Lower leg skin (tissue), 4 donors: ENCODE data around the gene P2RX5. TPM values are rescaled to one million over a fixed set of nuclear protein-coding genes. Genes with fewer than 3 reads are reported as not detected.

Source experiments
- DNase-seq, 2 donors: peaks; one replicate each; pipeline ENCODE4 v3.0.0-alpha.2; 2019; ENCODE audit warnings: low spot score in 2 of 2
- H3K4me3 ChIP-seq: fragments of 200-600 bp; sonication (generic); 2 replicates; pipeline ENCODE4 v1.5.1; 2017; ENCODE audit warnings: mild to moderate bottlenecking, low read depth; ENCODE audit not compliant: poor library complexity, severe bottlenecking
- POLR2A ChIP-seq, 2 donors: fragments of 450-650 bp; IDR thresholded peaks; one replicate each; pipeline ENCODE4 v1.6.1; 2016 to 2017; ENCODE audit warnings: antibody characterized with exemption in 2 of 2, mild to moderate bottlenecking in 1 of 2, moderate library complexity in 1 of 2
- WGBS, 2 donors: methylation state at CpG; one replicate each; pipeline ENCODE4 v1.1.5; 2018; 5-methylcytosine and 5-hydroxymethylcytosine counted together
- intact Hi-C: fragments of 100-400 bp; cut with DNase I; formaldehyde crosslinking; loops from one replicate; pipeline ENCODE4 v1.15.0; 2023; ENCODE audit warnings: low total_unique reads
- total RNA-seq, 4 donors: library from RNA; depleted of rRNA; stranded (reverse); fragments of >200 nt; gene quantifications; one replicate each; pipeline ENCODE4 v1.1.0, GENCODE V29; 2016
- TF ChIP-seq, protein P1 (sequence below), 3 donors: fragments of 450-650 bp; IDR thresholded peaks; one replicate each; pipeline ENCODE4 v1.5.1; 2016; ENCODE audit warnings: antibody characterized with exemption in 3 of 3, mild to moderate bottlenecking in 3 of 3, moderate library complexity in 2 of 3

P2RX5 gene
- total RNA-seq, 4 donors from 2014 or later, result 0.89 TPM; not detected in 3

DNA sequence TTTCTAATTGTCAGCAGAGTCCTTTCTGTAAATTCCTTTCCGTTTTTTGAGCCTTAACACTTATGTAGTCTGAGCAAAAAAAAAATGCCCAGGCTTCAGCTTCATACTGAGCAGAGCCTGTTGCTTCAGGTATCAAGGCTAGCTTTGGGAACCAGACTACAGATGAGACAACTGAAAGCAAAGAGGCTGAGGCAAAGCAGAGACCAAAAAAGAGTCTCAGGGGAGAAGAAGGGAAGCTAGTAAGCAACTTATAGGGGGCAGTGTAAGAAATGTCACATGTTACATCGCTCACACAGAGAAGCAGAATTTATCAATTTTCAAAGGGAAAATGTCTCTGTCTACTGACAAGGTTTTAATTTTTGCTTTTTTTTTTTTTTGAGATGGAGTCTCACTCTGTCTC, 31.1 kb upstream of the P2RX5 start:
- no peak overlapping the region for H3K4me3 ChIP-seq
- no peak for DNase-seq
- WGBS, 2 donors, result 56 to 92% methylated on average over 2 of the region's 2 CpGs
- TF ChIP-seq POLR2A (IDR thresholded peaks at IDR 0.05), result no peak
- intact Hi-C loops, result no loop called here

DNA sequence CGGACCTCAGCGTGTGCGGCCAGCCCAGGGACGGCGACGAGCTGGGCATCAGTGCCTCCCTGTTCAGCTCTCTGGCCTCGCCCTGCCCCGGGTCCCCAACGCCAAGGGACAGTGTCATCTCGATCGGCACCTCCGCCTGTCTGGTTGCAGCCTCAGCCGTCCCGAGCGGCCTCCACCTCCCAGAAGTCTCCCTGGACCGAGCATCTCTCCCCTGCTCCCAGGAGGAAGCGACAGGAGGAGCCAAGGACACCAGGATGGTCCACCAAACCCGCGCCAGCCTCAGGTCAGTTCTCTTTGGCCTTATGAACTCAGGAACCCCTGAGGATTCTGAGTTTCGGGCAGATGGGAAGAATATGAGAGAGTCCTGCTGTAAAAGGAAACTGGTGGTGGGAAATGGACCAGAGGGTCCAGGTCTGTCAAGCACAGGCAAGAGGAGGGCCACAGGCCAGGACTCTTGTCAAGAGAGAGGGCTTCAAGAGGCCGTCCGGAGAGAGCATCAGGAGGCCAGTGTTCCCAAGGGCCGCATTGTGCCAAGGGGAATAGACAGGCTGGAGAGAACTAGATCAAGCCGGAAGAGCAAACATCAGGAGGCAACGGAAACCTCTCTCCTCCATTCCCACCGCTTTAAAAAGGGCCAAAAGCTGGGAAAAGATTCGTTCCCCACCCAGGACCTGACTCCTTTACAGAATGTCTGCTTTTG, 28.6 kb upstream of the P2RX5 start:
- intact Hi-C loops, result no loop called here
- H3K4me3 ChIP-seq, result peak overlapping the region; percentile 48
- no peak for TF ChIP-seq POLR2A (IDR thresholded peaks at IDR 0.05)
- TF ChIP-seq, protein P1, sequence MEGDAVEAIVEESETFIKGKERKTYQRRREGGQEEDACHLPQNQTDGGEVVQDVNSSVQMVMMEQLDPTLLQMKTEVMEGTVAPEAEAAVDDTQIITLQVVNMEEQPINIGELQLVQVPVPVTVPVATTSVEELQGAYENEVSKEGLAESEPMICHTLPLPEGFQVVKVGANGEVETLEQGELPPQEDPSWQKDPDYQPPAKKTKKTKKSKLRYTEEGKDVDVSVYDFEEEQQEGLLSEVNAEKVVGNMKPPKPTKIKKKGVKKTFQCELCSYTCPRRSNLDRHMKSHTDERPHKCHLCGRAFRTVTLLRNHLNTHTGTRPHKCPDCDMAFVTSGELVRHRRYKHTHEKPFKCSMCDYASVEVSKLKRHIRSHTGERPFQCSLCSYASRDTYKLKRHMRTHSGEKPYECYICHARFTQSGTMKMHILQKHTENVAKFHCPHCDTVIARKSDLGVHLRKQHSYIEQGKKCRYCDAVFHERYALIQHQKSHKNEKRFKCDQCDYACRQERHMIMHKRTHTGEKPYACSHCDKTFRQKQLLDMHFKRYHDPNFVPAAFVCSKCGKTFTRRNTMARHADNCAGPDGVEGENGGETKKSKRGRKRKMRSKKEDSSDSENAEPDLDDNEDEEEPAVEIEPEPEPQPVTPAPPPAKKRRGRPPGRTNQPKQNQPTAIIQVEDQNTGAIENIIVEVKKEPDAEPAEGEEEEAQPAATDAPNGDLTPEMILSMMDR (IDR thresholded peaks at IDR 0.05), result no peak
- peak in 1 of 2 donors; percentile 20 for DNase-seq
- 20 to 26% methylated on average over 22 to 27 of the region's 27 CpGs for WGBS, 2 donors

DNA sequence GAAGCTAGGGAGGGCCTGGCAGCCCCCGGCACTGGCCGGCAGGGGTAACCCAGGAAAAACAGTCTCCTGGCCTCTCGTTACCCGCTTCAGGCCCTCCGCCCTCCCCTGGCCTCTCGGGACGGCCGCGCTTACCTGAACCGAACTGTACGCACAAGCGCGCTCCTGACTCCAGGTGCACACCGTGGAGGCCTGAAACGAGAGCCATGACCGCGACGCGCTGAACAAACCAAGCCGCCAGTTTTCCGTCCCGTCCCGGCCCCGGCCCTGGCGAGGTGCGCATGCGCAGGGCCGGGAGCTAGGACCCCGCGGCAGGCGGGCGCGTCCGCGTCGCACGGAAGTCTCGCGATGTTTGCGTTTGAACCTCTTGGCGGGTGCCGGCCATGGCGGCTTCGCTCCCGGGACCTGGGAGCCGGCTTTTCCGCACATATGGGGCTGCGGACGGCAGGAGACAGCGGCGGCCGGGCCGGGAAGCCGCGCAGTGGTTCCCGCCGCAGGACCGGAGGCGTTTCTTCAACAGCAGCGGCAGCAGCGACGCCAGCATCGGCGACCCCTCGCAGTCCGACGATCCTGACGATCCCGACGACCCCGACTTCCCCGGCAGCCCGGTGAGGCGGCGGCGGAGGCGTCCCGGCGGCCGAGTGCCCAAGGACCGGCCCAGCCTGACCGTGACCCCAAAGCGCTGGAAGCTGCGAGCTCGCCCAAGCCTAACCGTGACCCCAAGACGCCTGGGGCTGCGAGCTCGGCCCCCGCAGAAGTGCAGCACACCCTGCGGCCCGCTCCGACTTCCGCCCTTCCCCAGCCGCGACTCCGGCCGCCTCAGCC, 27.8 kb upstream of the P2RX5 start, which contains the start of gene HASPIN:
TSS of gene HASPIN (plus strand) at position 348 of the 822 bp plus-strand sequence. CDS start at position 381, 33 bp downstream.
- TF ChIP-seq, protein P1 (IDR thresholded peaks at IDR 0.05), result no peak
- no peak for TF ChIP-seq POLR2A (IDR thresholded peaks at IDR 0.05)
- peak; percentile 81 to 96 for DNase-seq
- intact Hi-C loops, result no loop called here
- 0% methylated on average over 40 to 70 of the region's 98 CpGs for WGBS, 2 donors
- peak within 1 kb of the TSS; percentile 48 for H3K4me3 ChIP-seq

DNA sequence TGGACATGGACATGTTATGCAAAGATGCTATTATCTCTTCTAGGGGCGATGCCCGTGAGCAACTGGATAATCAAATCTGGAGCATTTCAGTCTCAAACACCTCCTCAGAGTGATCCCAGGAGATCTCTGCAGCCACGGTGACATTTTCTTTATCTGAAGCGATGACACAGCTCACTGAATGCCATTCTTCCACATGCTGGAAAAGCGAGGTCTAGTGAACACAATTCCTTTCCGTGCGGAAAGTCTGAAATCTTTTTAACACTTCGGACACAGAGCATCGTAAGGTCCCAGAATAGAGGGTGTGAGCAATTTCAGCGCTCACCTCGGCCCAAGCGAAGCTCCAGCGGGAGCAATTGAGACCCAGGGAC, 27.2 kb upstream of the P2RX5 start:
- intact Hi-C loops, result no loop called here
- TF ChIP-seq, protein P1 (IDR thresholded peaks at IDR 0.05), result no peak
- no peak for TF ChIP-seq POLR2A (IDR thresholded peaks at IDR 0.05)
- peak overlapping the region; percentile 48 for H3K4me3 ChIP-seq
- WGBS, 2 donors, result 1 to 2% methylated on average over 13 of the region's 13 CpGs
- DNase-seq, result no peak

DNA sequence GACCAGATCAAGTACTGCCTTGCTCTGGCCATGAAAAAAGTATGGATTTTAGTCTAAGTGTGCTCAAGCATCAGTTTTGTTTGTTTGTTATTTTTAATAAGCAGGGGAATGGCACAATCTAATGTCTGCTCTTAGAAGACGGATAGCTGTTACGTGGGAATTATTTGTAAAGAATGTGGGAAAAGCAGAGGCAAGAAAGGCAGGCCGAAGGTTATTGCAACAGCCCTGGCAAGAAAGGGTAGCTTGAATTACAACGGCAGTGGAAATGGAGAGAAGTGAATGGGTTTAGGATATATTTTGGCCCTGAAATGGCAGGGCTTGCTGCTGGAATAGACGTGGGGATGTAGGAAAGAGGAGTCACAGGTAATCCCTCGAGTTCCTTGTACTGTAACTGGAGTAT, 26.8 kb upstream of the P2RX5 start:
- TF ChIP-seq POLR2A (IDR thresholded peaks at IDR 0.05), result no peak
- TF ChIP-seq, protein P1 (IDR thresholded peaks at IDR 0.05), result no peak
- H3K4me3 ChIP-seq, result no peak overlapping the region
- intact Hi-C loops, result no loop called here
- WGBS, 2 donors, result 19 to 29% methylated on average over 6 of the region's 6 CpGs
- no peak for DNase-seq

DNA sequence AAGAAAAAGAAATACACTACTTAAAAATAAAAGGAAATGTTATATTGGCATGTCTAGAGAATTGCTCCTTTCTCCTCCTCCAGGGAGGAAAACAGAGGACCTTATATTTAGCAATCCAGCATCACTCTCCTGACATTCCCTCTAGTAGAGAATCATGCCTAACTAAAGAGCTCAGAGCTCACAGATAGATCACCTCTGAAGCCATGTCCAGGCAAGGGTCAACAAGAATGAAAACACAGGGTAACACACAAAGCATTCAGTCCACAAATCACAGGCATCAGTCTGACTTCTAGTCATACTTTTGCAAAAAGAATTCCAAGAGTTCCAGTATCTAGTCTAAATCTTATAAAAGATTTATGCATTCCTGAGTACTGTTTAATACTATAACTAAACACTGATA, 23.3 kb upstream of the P2RX5 start:
- intact Hi-C loops, result no loop called here
- no peak for DNase-seq
- H3K4me3 ChIP-seq, result no peak overlapping the region
- TF ChIP-seq POLR2A (IDR thresholded peaks at IDR 0.05), result no peak
- TF ChIP-seq, protein P1 (IDR thresholded peaks at IDR 0.05), result no peak
